ENCODE data around the gene STARD7.

The STARD7 gene

DNA sequence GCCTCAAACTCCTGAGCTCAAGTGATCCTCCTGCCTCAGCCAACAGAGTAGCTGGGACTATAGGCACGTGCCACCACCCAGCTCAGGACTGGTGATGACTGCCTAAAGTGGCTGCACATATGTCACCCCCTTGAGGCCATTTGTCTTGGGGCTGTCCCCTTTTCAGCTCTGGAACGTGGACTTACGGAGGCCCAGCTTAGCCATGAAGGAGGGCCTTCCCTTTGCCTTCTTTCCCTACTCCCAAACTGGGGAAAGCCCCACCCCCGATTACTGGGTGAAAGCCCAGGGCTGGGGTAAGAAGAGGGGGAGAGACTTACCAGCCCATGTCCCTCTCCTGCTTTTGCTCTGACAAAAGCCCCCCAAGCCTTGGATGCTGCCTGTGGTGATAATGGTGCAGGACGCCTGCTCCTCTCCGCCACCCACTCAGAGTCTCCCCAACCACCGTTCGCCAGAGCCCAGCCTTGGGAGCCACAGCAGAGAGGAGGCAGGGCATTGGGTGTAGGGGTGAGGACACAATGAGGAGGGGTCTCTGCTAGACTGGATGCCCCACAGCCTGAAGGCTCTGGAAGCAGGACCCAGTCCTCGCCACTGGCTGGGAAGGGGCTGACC, 60.9 kb downstream of the STARD7 start:
- no peak for TF ChIP-seq CTCF (IDR thresholded peaks at IDR 0.05; ENCODE audit: low read length, missing control alignments)
- DNase-seq (ENCODE audit: low read depth) = no peak
- no peak overlapping the region for H3K4me3 ChIP-seq (replicated peaks; ENCODE audit: low read depth, low read length)

DNA sequence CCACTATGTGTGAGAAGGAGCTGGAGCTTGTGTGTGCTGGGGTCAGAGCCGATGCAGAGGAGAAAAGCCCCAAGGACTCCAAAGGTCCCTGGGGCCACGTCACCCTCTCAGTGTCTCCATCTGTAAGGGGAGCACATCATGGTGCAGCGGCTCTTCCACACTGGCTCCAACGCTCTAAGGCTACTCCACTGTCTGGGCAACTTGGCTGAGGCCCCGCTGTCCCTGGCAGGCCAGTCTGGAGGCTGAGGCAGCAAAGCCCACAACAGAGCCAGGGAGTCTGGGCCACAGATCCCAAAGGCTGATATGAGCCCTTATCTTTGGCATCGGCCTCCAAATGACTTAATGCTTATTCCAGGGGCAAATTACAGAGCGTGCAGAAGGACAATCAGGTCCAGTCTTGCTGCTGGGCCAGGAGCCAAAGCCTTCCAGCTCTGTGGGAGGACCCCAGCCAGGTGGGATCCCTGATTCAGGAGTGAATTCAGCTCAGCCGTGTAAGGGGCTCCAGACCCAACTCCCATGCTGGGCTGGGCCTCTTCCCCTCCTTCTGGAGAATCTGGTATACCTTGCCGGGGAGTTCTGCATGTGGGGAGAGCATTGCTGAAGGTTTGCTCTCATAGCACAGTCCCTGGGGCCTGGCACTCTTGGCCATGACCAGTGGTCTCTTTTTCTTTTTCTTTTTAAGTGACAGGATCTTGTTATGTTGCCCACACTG, 61.6 kb downstream of the STARD7 start:
- H3K4me3 ChIP-seq (replicated peaks; ENCODE audit: low read depth, low read length) = no peak overlapping the region
- no peak for TF ChIP-seq CTCF (IDR thresholded peaks at IDR 0.05; ENCODE audit: low read length, missing control alignments)
- no peak for DNase-seq (ENCODE audit: low read depth)

GRCh38 chr2:96146153-96146880, 62.3 kb downstream of the STARD7 start:
- H3K4me3 ChIP-seq (replicated peaks; ENCODE audit: low read depth, low read length) = no peak overlapping the region
- DNase-seq (ENCODE audit: low read depth) = peak; percentile 43
- no peak for TF ChIP-seq CTCF (IDR thresholded peaks at IDR 0.05; ENCODE audit: low read length, missing control alignments)

DNA sequence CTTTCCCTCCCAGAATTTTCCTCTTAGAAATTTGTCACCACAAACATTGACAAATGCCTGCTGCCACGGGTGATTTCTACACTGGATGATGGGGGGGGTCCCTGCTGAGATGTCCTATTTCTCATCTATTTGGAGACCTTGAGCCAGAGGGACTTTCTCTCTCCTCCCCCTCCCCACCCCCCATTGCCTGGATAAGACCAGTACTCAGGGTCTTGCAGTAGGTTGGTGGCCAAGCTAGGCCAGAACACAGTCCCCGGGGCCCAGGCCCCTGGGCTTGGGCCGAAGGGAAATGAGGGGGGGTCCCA, 62.8 kb downstream of the STARD7 start:
- no peak overlapping the region for H3K4me3 ChIP-seq (replicated peaks; ENCODE audit: low read depth, low read length)
- TF ChIP-seq CTCF (IDR thresholded peaks at IDR 0.05; ENCODE audit: low read length, missing control alignments) = no peak
- no peak for DNase-seq (ENCODE audit: low read depth)

- TF ChIP-seq CTCF (IDR thresholded peaks at IDR 0.05; ENCODE audit: low read length, missing control alignments) = no peak
- peak within 1 kb of the TSS; percentile 47 for H3K4me3 ChIP-seq (replicated peaks; ENCODE audit: low read depth, low read length)
- peak; percentile 60 for DNase-seq (ENCODE audit: low read depth)
Measured at GRCh38 chr2:96145036-96145847, 63.4 kb downstream of the STARD7 start, which contains the start of gene DUSP2. Gene DUSP2, minus strand, starts transcription at chr2:96145440. Its CDS starts 86 bp downstream, at chr2:96145354.

DNA sequence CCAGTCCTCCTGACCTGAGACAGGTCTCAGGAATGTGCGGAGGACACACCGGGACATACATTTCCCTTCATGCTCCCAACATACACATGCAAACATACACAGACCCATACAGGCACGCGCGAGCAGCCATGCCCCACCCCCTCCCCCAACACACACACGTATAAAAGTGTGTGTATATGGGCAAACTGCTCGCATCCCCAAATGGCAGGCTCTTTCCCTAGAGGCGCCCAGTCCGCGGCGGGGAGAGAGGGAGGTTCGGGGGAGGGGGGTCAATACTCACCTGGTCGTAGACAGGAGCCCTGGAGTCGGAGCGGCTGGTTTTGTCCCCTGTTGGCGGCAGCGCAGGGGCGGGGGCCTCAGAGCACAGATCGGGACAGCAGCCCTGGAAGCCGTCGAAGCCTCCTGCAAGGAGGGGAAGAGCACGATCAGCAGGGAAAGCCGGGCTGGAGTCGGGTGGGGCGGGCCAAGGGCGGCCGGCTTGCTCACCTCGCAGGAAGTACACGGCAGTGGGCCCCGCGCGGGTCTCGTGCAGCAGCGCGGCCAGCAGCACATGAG, 64.1 kb downstream of the STARD7 start:
- peak overlapping the region; percentile 47 for H3K4me3 ChIP-seq (replicated peaks; ENCODE audit: low read depth, low read length)
- no peak for DNase-seq (ENCODE audit: low read depth)
- TF ChIP-seq CTCF (IDR thresholded peaks at IDR 0.05; ENCODE audit: low read length, missing control alignments) = no peak
